G401 (cell line): Measurements from ENCODE around the gene C1QL4. TPM values are rescaled to one million over a fixed set of nuclear protein-coding genes. Genes with fewer than 3 reads are reported as not detected.
"Not testable (repeated sequence)": the region's sequence is repeated elsewhere in the genome, so short reads cannot be mapped to it uniquely, and the experiment has no call there.

Experiments
- DNase-seq: peaks from one replicate; pipeline ENCODE4 v3.0.0-alpha.2; 2015; ENCODE audit warnings: low spot score
- in situ Hi-C: cut with HindIII; loops from 2 replicates; pipeline ENCODE4 v1.10.0; 2016; ENCODE audit warnings: low sequenced_read_pairs, mixed read lengths
- total RNA-seq: library from RNA; depleted of rRNA; stranded (reverse); fragments of >200 nt; shearing (Covaris generic); gene quantifications from 2 replicates; pipeline ENCODE4 v1.2.3, GENCODE V29; 2014

C1QL4 gene
- total RNA-seq, 1 experiment from 2014 or later, result 9.7 TPM

DNA sequence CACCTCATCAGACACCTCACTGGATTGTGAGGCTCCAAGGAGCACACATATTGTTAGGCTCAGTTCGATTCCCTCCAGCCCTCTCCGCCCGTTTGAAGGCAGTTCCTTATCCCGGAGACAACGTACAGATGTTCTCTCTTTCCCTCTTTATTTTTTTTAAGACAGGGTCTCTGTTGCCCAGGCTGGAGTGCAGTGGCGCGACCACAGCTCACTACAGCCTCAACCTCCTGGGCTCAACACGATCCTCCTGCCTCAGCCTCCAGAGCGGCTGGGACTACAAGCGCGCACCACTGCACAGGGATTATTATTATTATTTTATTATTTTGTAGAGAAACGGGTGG is 14.7 kb downstream of the C1QL4 start:
- in situ Hi-C loops, result no loop called here
- no peak for DNase-seq

DNA sequence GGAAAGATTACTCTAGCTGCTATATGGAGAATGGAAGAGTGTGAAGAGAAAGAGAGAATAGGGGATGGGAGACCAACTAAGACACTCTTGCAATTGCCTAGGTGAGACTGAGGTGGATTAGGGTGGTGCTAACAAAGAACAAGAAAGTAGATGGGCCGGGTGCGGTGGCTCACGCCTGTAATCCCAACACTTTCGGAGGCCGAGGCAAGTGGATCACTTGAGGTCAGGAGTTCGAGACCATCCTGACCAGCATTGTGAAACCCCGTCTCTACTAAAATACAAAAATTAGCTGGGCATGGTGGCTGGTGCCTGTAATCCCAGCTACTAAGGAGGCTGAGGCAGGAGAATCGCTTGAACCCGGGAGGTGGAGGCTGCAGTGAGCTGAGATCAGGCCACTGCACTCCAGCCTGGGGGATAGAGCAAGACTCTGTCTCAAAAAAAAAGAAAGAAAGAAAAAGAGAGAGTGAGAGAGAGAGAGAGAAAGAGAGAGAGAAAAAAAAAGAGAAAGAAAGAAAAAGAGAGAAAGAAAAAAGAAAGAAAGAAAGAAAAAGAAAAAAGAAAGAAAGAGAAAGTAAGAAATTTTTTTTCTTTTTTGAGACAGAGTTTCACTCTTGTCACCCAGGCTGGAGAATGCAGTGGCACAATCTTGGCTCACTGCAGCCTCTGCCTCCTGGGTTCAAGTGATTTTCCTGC is 16.4 kb downstream of the C1QL4 start:
- DNase-seq, in situ Hi-C loops: not testable (repeated sequence)

DNA sequence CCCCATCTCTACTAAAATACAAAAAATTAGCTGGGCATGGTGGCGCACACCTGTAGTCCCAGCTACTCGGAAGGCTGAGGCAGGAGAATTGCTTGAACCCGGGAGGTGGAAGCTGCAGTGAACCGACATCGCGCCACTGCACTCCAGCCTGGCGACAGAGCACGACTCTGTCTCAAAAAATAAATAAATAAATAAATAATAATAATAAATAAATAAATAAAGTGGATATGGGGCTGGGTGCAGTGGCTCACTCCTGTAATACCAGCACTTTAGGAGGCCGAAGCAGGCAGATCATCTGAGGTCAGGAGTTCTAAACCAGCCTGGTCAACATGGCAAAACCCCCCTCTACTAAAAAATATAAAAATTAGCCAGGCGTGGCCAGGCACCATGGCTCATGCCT is 19.9 kb downstream of the C1QL4 start:
- DNase-seq, in situ Hi-C loops: not testable (repeated sequence)

DNA sequence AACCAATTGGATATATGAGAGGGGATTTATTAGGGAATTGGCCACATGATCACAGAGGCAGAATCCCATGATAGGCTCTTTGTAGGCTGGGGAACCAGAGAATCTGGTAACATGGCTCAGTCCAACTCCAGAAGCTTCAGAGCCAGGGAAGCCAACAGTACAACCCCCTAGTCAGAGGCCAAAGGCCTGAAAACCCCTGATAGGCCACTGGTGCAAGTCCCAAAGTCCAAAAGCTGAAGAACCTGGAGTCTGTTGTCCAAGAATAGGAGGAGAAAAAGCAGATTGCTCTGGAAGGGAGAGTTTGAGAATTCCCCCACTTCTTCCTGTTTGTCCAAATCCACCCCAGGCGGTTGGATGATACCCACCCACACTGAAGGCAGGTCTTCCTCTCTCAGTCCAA is 22.2 kb downstream of the C1QL4 start:
- in situ Hi-C loops, result no loop called here
- DNase-seq, result no peak

DNA sequence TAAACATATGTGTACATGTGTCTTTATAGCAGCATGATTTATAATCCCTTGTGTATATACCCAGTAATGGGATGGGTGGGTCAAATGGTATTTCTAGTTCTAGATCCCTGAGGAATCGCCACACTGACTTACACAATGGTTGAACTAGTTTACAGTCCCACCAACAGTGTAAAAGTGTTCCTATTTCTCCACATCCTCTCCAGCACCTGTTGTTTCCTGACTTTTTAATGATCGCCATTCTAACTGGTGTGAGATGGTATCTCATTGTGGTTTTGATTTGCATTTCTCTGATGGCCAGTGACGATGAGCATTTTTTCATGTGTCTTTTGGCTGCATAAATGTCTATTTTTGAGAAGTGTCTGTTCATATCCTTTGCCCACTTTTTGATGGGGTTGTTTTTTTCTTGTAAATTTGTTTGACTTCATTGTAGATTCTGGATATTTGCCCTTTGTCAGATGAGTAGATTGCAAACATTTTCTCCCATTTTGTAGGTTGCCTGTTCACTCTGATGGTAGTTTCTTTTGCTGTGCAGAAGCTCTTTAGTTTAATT is 26.5 kb downstream of the C1QL4 start:
- DNase-seq, in situ Hi-C loops: not testable (repeated sequence)

DNA sequence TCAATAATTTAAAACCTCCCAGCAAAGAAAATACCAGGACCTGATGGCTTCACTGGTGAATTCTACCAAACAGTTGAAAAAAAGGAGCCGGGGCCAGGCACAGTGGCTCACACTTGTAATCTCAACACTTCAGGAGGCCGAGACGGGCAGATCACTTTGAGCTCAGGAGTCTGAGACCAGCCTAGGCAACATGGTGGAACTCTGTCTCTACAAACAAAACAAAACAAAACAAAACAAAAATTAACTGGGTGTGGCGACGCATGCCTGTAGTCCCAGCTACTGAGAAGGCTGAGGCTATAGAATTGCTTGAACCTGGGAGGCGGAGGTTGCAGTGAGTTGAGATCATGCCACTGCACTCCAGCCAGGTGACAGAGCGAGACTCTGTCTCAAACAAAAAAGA is 27.6 kb downstream of the C1QL4 start:
- in situ Hi-C loops, result no loop called here

DNA sequence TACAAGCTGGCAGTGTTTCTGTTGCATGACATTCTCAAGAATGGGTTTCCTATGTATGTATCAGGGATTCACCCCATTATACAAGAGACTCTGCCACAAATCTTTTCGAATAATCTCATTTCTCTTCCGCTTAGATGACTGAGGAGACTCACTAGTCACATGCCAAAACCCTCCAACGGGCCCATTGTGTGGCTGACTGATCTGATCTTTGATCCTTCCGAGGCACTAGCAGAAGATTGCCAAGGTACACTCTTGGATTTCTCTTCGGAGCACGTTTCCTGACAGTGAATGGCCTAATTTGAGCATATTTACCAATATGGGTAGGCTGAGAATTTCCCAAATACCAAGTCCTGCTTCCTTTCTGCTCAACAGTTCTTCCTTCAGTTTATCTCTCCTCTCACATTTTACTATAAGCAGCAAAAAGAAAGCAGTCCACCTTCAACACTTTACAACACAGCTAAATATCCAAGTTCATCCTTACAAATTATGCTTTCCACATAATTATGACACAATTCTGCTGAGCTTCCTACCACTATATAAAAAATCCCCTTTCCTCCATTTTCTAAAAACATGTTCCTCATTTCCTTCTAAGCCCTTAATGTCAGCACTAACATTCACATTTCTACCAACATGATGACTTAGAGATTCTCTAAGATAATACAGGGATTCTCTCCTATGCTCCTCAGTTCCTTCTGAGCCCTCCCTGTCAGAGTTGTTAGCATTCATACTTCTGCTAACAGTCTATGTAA is 31.1 kb downstream of the C1QL4 start:
- DNase-seq, result no peak
- in situ Hi-C loops, result no loop called here

More for the DNA sequence above, 27.6 kb downstream of the C1QL4 start:
- DNase-seq, result no peak

DNA sequence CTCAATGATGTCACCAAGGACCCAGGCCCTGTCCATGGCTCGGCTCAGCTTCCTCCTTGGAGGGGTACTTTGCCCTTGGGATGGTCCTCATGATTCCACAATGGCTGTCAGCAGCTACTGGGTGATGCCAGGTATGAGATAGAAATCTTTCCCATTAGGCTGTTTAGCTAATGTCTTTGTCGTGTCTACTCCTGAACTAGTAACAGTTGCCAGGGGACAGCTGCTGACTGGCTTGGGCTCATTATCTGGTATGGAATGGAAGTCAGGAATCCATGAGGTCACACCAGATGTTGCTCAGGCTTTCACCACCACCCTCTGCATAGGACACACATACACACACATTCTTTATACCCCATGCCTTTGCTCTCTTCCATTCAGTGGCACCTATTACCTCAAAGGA is 32.8 kb downstream of the C1QL4 start:
- in situ Hi-C loops, result no loop called here
- DNase-seq, result no peak

DNA sequence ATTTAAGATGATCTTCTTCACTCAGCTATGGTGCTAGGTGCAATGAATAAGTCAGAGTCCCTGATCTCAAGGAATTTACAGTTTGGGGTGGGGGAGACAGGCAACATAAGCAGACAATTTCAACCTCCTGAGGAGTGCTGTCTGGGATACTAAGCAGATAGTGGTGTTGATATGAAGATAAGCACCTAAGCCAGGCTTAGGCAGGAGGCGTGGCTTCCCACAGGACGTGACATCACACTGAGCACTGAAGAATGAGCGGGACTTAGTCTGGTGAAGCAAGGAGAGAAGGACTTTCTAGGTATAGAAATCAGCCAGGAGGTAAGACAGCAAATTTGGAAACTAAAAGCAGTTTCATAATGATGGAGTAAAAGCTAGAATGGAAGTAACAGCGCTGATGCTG is 35.2 kb downstream of the C1QL4 start:
- in situ Hi-C loops, result no loop called here

DNA sequence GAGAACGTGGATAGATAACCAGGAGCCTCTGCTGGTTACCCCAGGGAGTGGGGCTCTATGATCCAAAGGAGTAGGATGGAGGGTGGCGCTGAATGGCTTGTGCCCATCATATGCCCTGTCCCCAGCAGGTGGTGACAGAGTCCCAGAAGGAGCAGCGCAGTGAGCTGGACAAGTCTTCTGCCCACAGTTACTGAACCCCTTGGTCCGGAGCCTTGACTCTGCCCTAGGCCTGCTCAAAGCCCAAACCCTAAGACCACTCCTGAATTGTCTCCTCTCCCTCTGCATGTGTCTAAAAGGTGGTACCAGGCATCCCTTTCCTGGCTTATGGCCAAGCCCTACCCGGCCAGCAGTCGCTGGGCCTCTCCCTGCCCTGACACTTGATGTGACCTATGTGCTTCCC is 38.8 kb downstream of the C1QL4 start:
- no peak for DNase-seq
- in situ Hi-C loops, result no loop called here

More for the DNA sequence above, 35.2 kb downstream of the C1QL4 start:
- DNase-seq, result no peak

DNA sequence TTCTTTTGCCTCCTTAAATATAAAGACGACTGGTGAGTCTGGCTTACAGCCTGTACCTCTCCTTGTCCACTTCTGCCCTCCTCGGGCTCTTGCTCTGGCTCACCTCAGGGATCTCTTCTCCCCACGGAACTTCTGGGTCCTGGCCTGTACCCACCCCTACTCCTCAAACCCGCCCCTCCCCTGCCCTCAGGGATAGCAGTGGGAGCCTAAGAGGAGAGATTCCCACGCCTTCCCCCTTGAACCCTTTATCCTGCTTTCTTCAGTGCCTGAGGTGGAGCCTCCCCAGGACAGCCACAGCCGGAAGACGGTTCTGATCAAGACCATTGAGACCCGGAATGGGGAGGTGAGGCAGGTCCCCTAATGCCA is 39.3 kb downstream of the C1QL4 start:
- in situ Hi-C loops, result no loop called here
- no peak for DNase-seq

DNA sequence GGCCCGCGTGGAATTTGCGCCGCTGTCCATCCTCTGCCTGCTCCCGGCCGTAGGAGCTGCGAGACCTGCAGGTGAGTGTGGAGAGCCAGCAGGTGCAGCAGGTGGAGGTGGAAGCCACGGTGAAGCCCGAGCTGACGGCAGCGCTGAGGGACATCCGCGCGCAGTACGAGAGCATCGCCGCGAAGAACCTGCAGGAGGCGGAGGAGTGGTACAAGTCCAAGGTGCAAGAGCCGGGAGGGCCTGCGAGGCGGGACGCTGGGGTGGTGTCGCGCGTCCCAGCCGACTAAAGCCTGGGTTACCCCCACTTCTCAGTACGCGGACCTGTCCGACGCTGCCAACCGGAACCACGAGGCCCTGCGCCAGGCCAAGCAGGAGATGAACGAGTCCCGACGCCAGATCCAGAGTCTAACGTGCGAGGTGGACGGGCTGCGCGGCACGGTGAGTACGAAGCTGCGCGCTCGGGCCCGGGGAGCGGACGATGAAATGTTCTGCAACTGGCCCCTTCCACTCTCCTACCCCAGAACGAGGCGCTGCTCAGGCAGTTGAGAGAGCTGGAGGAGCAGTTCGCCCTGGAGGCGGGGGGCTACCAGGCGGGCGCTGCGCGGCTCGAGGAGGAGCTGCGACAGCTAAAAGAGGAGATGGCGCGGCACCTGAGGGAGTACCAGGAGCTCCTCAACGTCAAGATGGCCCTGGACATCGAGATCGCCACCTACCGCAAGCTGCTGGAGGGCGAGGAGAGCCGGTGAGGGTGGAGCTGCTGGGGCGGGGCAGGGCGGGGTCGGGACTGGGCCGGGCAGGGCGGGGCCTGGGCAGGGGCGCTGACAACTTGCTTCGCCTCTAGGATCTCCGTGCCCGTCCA is 39.9 kb downstream of the C1QL4 start:
- in situ Hi-C loops, result no loop called here

DNA sequence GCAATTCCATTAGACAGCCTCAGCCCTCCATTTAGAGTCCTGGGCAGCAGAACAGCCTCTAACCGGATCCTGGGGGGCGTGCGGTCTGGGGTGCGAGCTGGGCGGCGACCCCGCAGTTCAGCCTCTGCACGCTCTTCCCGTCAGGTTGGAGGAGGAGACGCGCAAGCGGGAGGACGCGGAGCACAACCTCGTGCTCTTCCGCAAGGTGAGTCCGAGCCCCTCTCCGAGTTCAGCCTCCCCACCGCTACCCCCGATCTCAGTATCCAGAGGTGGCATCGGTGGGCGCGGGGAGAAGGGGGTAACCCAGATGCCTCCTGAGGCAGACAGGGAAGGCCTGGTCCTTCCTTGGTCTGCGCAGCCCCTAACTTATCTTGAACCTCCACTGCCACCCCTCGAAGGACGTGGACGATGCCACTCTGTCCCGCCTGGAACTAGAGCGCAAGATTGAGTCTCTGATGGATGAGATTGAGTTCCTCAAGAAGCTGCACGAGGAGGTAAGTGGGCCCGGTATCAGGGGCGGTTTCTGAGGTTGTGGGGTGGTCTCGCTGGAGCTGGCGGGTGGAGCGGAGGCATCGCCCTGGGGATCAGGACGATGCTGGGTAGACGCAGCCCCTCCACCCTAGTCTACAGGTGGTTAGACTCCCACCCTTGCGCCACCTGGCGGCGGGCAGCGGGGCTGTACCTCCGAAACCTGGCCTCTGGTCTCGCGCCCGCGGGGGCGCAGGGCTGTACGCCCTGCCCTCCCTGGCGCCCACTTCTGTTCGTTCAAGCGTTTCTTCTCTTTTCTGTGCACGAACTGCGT is 40.8 kb downstream of the C1QL4 start:
- in situ Hi-C loops, result no loop called here
- DNase-seq, result no peak

More for the DNA sequence above, 39.9 kb downstream of the C1QL4 start:
- DNase-seq, result peak; percentile 47

DNA sequence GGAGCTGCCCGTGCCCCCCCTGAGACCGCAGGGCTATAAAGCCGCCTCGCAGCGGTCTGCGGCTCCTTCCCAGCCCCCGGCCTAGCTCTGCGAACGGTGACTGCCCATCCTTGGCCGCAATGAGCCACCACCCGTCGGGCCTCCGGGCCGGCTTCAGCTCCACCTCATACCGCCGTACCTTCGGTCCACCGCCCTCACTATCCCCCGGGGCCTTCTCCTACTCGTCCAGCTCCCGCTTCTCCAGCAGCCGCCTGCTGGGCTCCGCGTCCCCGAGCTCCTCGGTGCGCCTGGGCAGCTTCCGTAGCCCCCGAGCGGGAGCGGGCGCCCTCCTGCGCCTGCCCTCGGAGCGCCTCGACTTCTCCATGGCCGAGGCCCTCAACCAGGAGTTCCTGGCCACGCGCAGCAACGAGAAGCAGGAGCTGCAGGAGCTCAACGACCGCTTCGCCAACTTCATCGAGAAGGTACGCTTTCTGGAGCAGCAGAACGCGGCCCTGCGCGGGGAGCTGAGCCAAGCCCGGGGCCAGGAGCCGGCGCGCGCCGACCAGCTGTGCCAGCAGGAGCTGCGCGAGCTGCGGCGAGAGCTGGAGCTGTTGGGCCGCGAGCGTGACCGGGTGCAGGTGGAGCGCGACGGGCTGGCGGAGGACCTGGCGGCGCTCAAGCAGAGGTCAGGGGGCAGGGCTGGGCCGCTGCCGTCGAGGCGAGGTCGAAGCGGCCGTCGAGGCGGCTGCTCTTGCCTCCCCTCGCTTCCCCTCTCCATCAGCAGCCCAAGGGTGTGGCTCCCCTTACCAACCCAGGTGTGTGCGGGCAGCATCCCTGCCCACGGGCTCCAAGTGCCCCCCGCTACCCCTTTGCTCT is 41.7 kb downstream of the C1QL4 start, which contains the start of gene PRPH:
Gene PRPH (plus strand): TSS at position 66 of the 855 bp plus-strand sequence. CDS start 54 bp downstream, at position 120.
- no peak for DNase-seq
- in situ Hi-C loops, result no loop called here

DNA sequence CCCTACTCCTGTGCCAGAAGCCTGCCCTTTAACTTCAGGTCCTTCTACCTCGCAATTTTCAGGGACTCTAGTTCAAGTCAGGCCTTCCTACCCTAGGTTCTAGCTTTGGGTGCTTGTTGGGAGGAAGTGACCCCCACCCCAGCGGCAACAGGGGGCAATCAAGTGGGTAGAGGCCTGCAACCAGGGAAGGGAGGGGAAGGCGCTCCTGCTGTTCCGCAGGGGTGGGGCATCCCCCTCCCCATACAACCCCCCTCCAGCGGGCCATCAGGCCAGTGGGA is 42.2 kb downstream of the C1QL4 start:
- in situ Hi-C loops, result no loop called here
- no peak for DNase-seq

DNA sequence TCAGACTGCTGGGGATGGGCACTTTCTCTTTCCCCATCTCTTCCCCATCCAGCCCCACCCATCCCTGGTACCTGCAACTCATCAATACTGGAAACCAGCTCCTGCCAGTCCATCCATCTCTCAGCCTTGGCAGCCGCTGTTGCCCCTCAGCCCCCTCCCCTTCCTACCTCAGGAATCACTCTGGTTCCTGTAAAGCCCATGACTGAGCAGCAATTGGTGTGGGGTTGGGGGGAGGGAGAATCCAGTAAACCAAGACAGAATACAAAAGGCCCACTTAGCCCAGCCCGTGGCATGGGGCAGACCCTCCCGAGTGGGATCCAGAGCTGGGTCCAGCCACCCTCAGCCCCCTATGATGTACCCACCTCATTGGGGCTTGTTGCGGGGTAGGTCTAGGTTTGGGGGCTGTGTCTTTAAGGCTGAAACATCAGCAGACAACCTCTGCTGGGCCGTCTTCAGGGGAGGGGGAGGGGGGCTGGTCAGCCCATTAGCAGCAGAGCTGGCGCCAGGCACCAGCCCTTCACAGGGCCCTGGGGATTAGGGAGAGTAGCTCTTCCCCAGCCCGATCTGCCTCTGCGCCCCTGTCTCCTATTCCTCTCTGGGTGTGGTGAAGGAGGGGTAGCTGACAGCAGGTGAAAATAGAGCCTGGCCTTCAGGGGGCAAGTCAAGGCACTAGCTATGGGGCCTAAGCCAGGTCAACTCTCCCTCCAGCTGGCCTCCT is 42.7 kb downstream of the C1QL4 start:
- DNase-seq, result no peak
- in situ Hi-C loops, result no loop called here

DNA sequence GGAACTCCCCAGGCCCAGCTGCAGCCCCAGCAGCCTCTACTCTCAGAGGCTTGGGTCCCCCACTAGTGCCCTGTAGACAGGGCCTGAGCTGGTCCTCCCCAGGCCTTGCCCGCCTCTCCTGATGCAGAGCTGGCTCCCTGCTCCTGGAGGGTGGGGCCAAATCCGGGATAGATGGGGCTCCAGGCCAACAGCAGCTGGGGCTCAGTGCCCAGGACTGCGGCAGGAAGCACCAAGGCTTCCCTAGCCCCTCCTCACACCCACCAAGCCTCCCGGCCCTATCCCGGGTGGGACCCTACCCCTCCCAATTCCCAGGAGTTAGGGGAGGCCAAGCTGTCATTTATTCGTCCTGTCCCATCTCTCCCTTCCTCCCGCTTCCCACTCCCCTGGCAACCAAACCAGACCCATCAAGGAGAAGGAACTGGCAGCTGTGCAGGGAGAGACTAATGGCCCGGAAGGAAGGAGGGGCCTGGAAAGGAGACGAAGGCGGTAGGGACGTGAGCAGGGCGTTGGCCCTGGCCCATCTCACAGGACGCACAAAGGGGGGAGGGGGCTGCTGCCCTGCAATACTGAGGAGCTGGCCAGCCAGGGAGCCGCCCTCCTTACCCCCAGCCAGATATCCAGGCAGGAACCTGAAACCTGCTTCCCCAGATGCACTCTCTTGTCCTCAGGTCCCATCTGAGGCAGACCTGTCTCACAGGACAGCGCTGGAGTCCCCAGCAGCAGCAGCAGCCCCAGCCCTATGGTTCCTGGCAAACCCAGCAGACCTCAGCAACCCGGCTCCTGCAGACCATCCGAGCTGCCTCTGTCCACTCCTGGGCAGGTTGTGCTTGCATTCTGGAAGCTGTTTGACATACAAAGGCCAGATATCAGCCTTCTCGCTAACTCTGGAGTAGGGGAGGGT is 43.7 kb downstream of the C1QL4 start:
- DNase-seq, result no peak
- in situ Hi-C loops, result no loop called here
